Fibroblast of lung (primary cell): ENCODE measurements around the gene MAP3K2. TPM values are rescaled to one million over a fixed set of nuclear protein-coding genes. Genes with fewer than 3 reads are reported as not detected.

Source experiments
- DNase-seq, 2 donors: peaks; one replicate each; pipeline versions ENCODE4 v3.0.0 to v3.0.0-alpha.2; 2010; ENCODE audit warnings: low read depth in 2 of 2
- H2AFZ ChIP-seq: 2 replicates; pipeline ENCODE4 v1.5.1; 2012; ENCODE audit warnings: low read length, control low read depth, inconsistent platforms
- H3K27ac ChIP-seq: 2 replicates; pipeline ENCODE4 v1.5.1; 2011; ENCODE audit warnings: low read length, control low read depth; ENCODE audit not compliant: insufficient read depth
- H3K27me3 ChIP-seq: 2 replicates; pipeline ENCODE4 v1.5.1; 2011; ENCODE audit warnings: mild to moderate bottlenecking, low read length; ENCODE audit not compliant: control insufficient read depth, insufficient read depth
- H3K36me3 ChIP-seq: 2 replicates; pipeline ENCODE4 v1.5.1; 2011; ENCODE audit warnings: low read length; ENCODE audit not compliant: control insufficient read depth, insufficient read depth
- H3K4me1 ChIP-seq: 2 replicates; pipeline ENCODE4 v1.5.1; 2011; ENCODE audit warnings: low read length; ENCODE audit not compliant: control insufficient read depth, insufficient read depth; ENCODE audit errors: extremely low read depth
- H3K4me2 ChIP-seq: 2 replicates; pipeline ENCODE4 v1.5.1; 2011; ENCODE audit warnings: low read length, control low read depth; ENCODE audit not compliant: insufficient read depth; ENCODE audit errors: extremely low read depth
- H3K4me3 ChIP-seq, 4 experiments: fragments of 200-600 bp in 1 of 4; sonication (generic) in 1 of 4; replicated peaks in 1 of 4; 2 replicates each; pipeline ENCODE4 v1.5.1; 2011 to 2016; ENCODE audit warnings: low read length in 4 of 4, low read depth in 3 of 4, mild to moderate bottlenecking in 3 of 4, control low read depth in 2 of 4, inconsistent platforms in 1 of 4, mixed read lengths in 1 of 4; ENCODE audit not compliant: insufficient read depth in 1 of 4; ENCODE audit errors: control extremely low read depth in 1 of 4
- H3K79me2 ChIP-seq: 2 replicates; pipeline ENCODE4 v1.5.1; 2012; ENCODE audit warnings: mild to moderate bottlenecking, low read length, inconsistent platforms; ENCODE audit not compliant: control insufficient read depth, insufficient read depth
- H3K9ac ChIP-seq: 2 replicates; pipeline ENCODE4 v1.5.1; 2011; ENCODE audit warnings: mild to moderate bottlenecking, low read length, control low read depth; ENCODE audit not compliant: insufficient read depth
- H3K9me3 ChIP-seq: 2 replicates; pipeline ENCODE4 v1.5.1; 2012; ENCODE audit warnings: low read depth, low read length; ENCODE audit not compliant: control insufficient read depth, insufficient read depth
- H4K20me1 ChIP-seq: 2 replicates; pipeline ENCODE4 v1.5.1; 2011; ENCODE audit warnings: low read length; ENCODE audit not compliant: control insufficient read depth, insufficient read depth; ENCODE audit errors: extremely low read depth
- CTCF ChIP-seq, 2 donors: IDR thresholded peaks in 1 of 2; conservative IDR thresholded peaks in 1 of 2; 1 replicate in 1 of 2; 2 replicates in 1 of 2; pipeline ENCODE4 v1.5.1; 2011 to 2012; ENCODE audit warnings: low read length in 2 of 2, control low read depth in 1 of 2, inconsistent platforms in 1 of 2, low read depth in 1 of 2, mild to moderate bottlenecking in 1 of 2
- EZH2 ChIP-seq: IDR thresholded peaks from 2 replicates; pipeline ENCODE4 v1.5.1; 2012; ENCODE audit warnings: low read length, control low read depth, mild to moderate bottlenecking; ENCODE audit errors: missing control alignments
- polyA plus RNA-seq, 2 donors: library from polyadenylated mRNA; depleted of rRNA in 1 of 2; stranded (reverse) in 1 of 2; unstranded in 1 of 2; fragments of >200 nt; gene quantifications; 2 replicates each; pipeline ENCODE4 v1.2.1, GENCODE V29; 2011 to 2012; ENCODE audit warnings: missing spikeins in 1 of 2
- total RNA-seq: library from RNA; depleted of rRNA; stranded (reverse); fragments of >200 nt; gene quantifications from 2 replicates; pipeline ENCODE4 v1.2.1, GENCODE V29; 2014

MAP3K2 gene
- total and polyA plus RNA-seq, 2 donors (not counting 1 experiment from before 2014, with no cell fraction given), result 15.6 to 30.1 TPM

GRCh38 chr2:127400533-127400896, 12.7 kb upstream of the MAP3K2 start:
- no peak for TF ChIP-seq CTCF (conservative IDR thresholded peaks at IDR 0.05 in 1 of 2, IDR thresholded peaks at IDR 0.05 in 1 of 2; ENCODE audit: low read depth in 1 of 2, low read length in 2 of 2)
- TF ChIP-seq EZH2, result no peak
- no peak overlapping the region for H3K4me2 ChIP-seq
- H3K79me2 ChIP-seq, result no peaks in the 10 kb centered on the region
- DNase-seq, result no peak
- H3K4me3 ChIP-seq, result no peak overlapping the region
- H3K9ac ChIP-seq, result no peak overlapping the region
- H3K36me3 ChIP-seq, result no peaks in the 10 kb centered on the region
- no peak overlapping the region for H2AFZ ChIP-seq
- no peaks in the 10 kb centered on the region for H4K20me1 ChIP-seq
- peaks cover 14% of the 10 kb centered on the region for H3K4me1 ChIP-seq
- H3K27me3 ChIP-seq, result no peaks in the 10 kb centered on the region
- H3K27ac ChIP-seq, result no peak overlapping the region
- no peaks in the 10 kb centered on the region for H3K9me3 ChIP-seq

- DNase-seq, result peak; percentile 89 to 93
- Histone ChIP-seq H4K20me1 (no peaks in the 10 kb centered on the region), H3K36me3 (no peaks in the 10 kb centered on the region), H2AFZ (no peak overlapping the region), H3K27me3 (no peaks in the 10 kb centered on the region), H3K9ac (no peak overlapping the region), H3K9me3 (no peaks in the 10 kb centered on the region), H3K27ac (no peak overlapping the region), H3K4me1 (peaks cover 14% of the 10 kb centered on the region), H3K4me3 (no peak overlapping the region), H3K4me2 (no peak overlapping the region), H3K79me2 (no peaks in the 10 kb centered on the region)
- no peak for TF ChIP-seq EZH2
Observed at GRCh38 chr2:127398239-127398590, 10.4 kb upstream of the MAP3K2 start.

- no peaks in the 10 kb centered on the region for H3K36me3 ChIP-seq
- no peaks in the 10 kb centered on the region for H3K9me3 ChIP-seq
- no peak overlapping the region for H3K27ac ChIP-seq
- no peak overlapping the region for H2AFZ ChIP-seq
- no peak overlapping the region for H3K4me3 ChIP-seq
- TF ChIP-seq EZH2, result no peak
- no peak for TF ChIP-seq CTCF (conservative IDR thresholded peaks at IDR 0.05 in 1 of 2, IDR thresholded peaks at IDR 0.05 in 1 of 2; ENCODE audit: low read depth in 1 of 2, low read length in 2 of 2)
- no peaks in the 10 kb centered on the region for H3K79me2 ChIP-seq
- H3K4me2 ChIP-seq, result no peak overlapping the region
- H3K4me1 ChIP-seq, result peaks cover 14% of the 10 kb centered on the region
- no peaks in the 10 kb centered on the region for H4K20me1 ChIP-seq
- DNase-seq, result no peak
- no peaks in the 10 kb centered on the region for H3K27me3 ChIP-seq
- H3K9ac ChIP-seq, result no peak overlapping the region
Observed at GRCh38 chr2:127397568-127398238, 9.9 kb upstream of the MAP3K2 start.
